Measurements from ENCODE around the gene TSPEAR.
"Not testable (repeated sequence)": the region's sequence is repeated elsewhere in the genome, so short reads cannot be mapped to it uniquely, and the experiment has no call there.

Gene TSPEAR

GRCh38 chr21:44583089-44583799 is 128.1 kb downstream of the TSPEAR start:
- no peak for DNase-seq

- no peak for DNase-seq
Observed at GRCh38 chr21:44582055-44582454, 129.3 kb downstream of the TSPEAR start.

- DNase-seq, result no peak
Observed at GRCh38 chr21:44581158-44581557, 130.2 kb downstream of the TSPEAR start.

GRCh38 chr21:44580231-44580821 is 131.0 kb downstream of the TSPEAR start, which contains the start of gene KRTAP10-5:
TSS of gene KRTAP10-5 (minus strand) at chr21:44580604. CDS start at chr21:44580578, 26 bp downstream.
- DNase-seq, result not testable (repeated sequence)

- DNase-seq, result no peak
Observed at GRCh38 chr21:44579833-44580144, 131.6 kb downstream of the TSPEAR start.

- no peak for DNase-seq
Observed at GRCh38 chr21:44579056-44579832, 132.1 kb downstream of the TSPEAR start.

GRCh38 chr21:44578371-44579055 is 132.9 kb downstream of the TSPEAR start:
- no peak for DNase-seq

GRCh38 chr21:44576025-44576420 is 135.3 kb downstream of the TSPEAR start:
- DNase-seq, result no peak

- DNase-seq, result no peak
Observed at GRCh38 chr21:44575307-44576024, 135.9 kb downstream of the TSPEAR start.

GRCh38 chr21:44574457-44575306 is 136.7 kb downstream of the TSPEAR start:
- no peak for DNase-seq

GRCh38 chr21:44573630-44574456 is 137.5 kb downstream of the TSPEAR start, which contains the start of gene KRTAP10-4:
TSS of gene KRTAP10-4 (plus strand) at chr21:44573729. CDS start at chr21:44573759, 30 bp downstream.
- not testable (repeated sequence) for DNase-seq

- DNase-seq, result no peak
Observed at GRCh38 chr21:44572959-44573583, 138.3 kb downstream of the TSPEAR start.

GRCh38 chr21:44571844-44572782 is 139.3 kb downstream of the TSPEAR start:
- no peak for DNase-seq

- no peak for DNase-seq
Observed at GRCh38 chr21:44571296-44571695, 140.1 kb downstream of the TSPEAR start.

- no peak for DNase-seq
Observed at GRCh38 chr21:44569861-44570517, 141.4 kb downstream of the TSPEAR start.

- no peak for DNase-seq
Observed at GRCh38 chr21:44568667-44569556, 142.5 kb downstream of the TSPEAR start.

- no peak for DNase-seq
Observed at GRCh38 chr21:44568261-44568660, 143.1 kb downstream of the TSPEAR start.
